C4-2B (cell line): ENCODE results near the gene TK1.

Experiments used
- CTCF ChIP-seq: fragments of 450-650 bp; conservative IDR thresholded peaks from 2 replicates; pipeline ENCODE4 v1.5.1; 2017; ENCODE audit warnings: mild to moderate bottlenecking
- ZFX ChIP-seq: fragments of 450-650 bp; IDR thresholded peaks from 2 replicates; pipeline ENCODE4 v1.6.1; 2017

GRCh38 chr17:78166416-78166815 is 20.4 kb downstream of the TK1 start:
- TF ChIP-seq CTCF (no peak), ZFX (no peak)
